Smooth muscle cell (in vitro differentiated cells): ENCODE results near the gene LHX4. TPM values are rescaled to one million over a fixed set of nuclear protein-coding genes. Genes with fewer than 3 reads are reported as not detected.

Experiments
- DNase-seq: peaks from one replicate; lab custom pipeline; 2025; ENCODE audit not compliant: unreplicated experiment; lab: John Stamatoyannopoulos, UW
- H2AFZ ChIP-seq: fragments of 200-600 bp; sonication (generic); 2 replicates; pipeline ENCODE4 v1.6.0; 2016; ENCODE audit warnings: antibody characterized with exemption, low read depth, mild to moderate bottlenecking
- H3F3A ChIP-seq: fragments of 200-600 bp; sonication (generic); 2 replicates; pipeline ENCODE4 v1.6.0; 2017; ENCODE audit warnings: antibody characterized with exemption, low read depth
- H3K27ac ChIP-seq: fragments of 200-600 bp; sonication (generic); 2 replicates; pipeline ENCODE4 v1.5.1; 2016; ENCODE audit warnings: low read depth, mild to moderate bottlenecking
- H3K27me3 ChIP-seq: fragments of 200-600 bp; sonication (generic); 2 replicates; pipeline ENCODE4 v1.6.1; 2016; ENCODE audit warnings: low read depth, mild to moderate bottlenecking
- H3K36me3 ChIP-seq: fragments of 200-600 bp; sonication (generic); 2 replicates; pipeline ENCODE4 v1.5.1; 2016; ENCODE audit warnings: low read depth
- H3K4me1 ChIP-seq: fragments of 200-600 bp; sonication (generic); 2 replicates; pipeline ENCODE4 v1.5.1; 2016; ENCODE audit warnings: low read depth
- H3K4me2 ChIP-seq: fragments of 200-600 bp; sonication (generic); 2 replicates; pipeline ENCODE4 v1.6.0; 2016; ENCODE audit warnings: mild to moderate bottlenecking
- H3K4me3 ChIP-seq: fragments of 200-600 bp; sonication (generic); 2 replicates; pipeline ENCODE4 v1.5.1; 2016; ENCODE audit warnings: mild to moderate bottlenecking
- H3K79me2 ChIP-seq: fragments of 200-600 bp; sonication (generic); 2 replicates; pipeline ENCODE4 v1.6.0; 2016; ENCODE audit warnings: low read depth, mild to moderate bottlenecking
- H3K9ac ChIP-seq: fragments of 200-600 bp; sonication (generic); 2 replicates; pipeline ENCODE4 v1.6.0; 2016; ENCODE audit warnings: low read depth
- H3K9me3 ChIP-seq: fragments of 200-600 bp; sonication (generic); replicated peaks from 2 replicates; pipeline ENCODE4 v1.5.1; 2016; ENCODE audit warnings: low read depth
- H4K20me1 ChIP-seq: fragments of 200-600 bp; sonication (generic); 2 replicates; pipeline ENCODE4 v1.6.0; 2016; ENCODE audit warnings: low read depth
- WGBS: methylation state at CpG from one replicate; pipeline ENCODE4 v1.1.7; 2016; ENCODE audit warnings: low lambda C conversion rate; 5-methylcytosine and 5-hydroxymethylcytosine counted together
- polyA plus RNA-seq: library from polyadenylated mRNA; unstranded; fragments of >200 nt; fragmentation: Nextera tagmentation; extraction: Ambion mirVana; gene quantifications from 2 replicates; pipeline ENCODE4 v1.2.1, GENCODE V29; 2016
- total RNA-seq: library from RNA; depleted of rRNA; stranded (reverse); fragments of >200 nt; gene quantifications from 2 replicates; pipeline ENCODE4 v1.2.3, GENCODE V29; 2014
- TF ChIP-seq, protein P1 (sequence below): fragments of 200-600 bp; sonication (generic); IDR thresholded peaks from 2 replicates; pipeline ENCODE4 v1.5.1; 2017; ENCODE audit warnings: borderline replicate concordance, mild to moderate bottlenecking, antibody characterized with exemption; ENCODE audit not compliant: insufficient read depth, poor library complexity, severe bottlenecking

Gene LHX4
- total and polyA plus RNA-seq, 2 experiments from 2014 or later = not detected

DNA sequence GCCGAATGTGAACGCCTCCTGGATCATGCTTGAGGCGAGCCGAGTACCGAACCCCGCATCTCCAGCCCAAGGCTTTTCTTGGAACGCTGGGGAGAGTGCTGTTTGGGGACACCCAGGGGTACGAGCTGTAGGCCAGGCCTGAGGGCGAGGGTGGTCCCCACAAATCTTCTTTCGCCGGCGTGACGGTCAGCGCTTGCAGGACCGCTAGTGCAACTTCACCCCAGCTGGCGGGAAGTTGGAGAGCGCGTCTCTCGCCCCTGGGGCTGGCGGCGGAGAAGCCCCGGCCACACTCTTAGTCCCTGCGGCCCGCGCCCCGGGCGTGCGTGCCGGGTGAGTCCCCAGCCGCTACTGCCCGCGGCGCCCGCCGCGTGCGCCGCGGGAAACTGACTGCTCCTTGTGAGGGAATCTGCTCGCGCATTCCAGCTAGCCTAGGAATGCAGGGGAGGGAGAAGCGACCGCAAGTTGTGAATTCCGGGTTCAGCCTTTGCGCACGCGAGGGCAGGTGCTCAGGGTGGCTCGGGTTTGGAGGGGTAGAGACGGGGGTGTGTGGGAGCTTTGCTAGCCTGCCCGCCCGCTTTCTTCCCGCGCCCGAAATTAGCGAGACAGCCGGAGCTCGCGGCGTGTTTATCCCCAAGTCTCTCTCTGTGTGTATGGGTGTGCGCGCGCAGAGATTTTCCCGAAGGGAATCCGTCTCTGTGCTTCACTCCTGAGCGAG is 884 bp downstream of the LHX4 start:
- H3K4me3 ChIP-seq = peak overlapping the region; percentile 54
- H3K79me2 ChIP-seq = no peaks in the 10 kb centered on the region
- no peak overlapping the region for H2AFZ ChIP-seq
- no peak for DNase-seq
- WGBS = under 1% methylated on average over 62 of the region's 65 CpGs
- no peak overlapping the region for H3K9ac ChIP-seq
- H3F3A ChIP-seq = no peaks in the 10 kb centered on the region
- H3K27ac ChIP-seq = no peak overlapping the region
- peaks cover 32% of the 10 kb centered on the region for H3K4me1 ChIP-seq
- H4K20me1 ChIP-seq = no peaks in the 10 kb centered on the region
- no peaks in the 10 kb centered on the region for H3K36me3 ChIP-seq
- H3K27me3 ChIP-seq = peaks cover 100% of the 10 kb centered on the region
- no peaks in the 10 kb centered on the region for H3K9me3 ChIP-seq
- TF ChIP-seq, protein P1, sequence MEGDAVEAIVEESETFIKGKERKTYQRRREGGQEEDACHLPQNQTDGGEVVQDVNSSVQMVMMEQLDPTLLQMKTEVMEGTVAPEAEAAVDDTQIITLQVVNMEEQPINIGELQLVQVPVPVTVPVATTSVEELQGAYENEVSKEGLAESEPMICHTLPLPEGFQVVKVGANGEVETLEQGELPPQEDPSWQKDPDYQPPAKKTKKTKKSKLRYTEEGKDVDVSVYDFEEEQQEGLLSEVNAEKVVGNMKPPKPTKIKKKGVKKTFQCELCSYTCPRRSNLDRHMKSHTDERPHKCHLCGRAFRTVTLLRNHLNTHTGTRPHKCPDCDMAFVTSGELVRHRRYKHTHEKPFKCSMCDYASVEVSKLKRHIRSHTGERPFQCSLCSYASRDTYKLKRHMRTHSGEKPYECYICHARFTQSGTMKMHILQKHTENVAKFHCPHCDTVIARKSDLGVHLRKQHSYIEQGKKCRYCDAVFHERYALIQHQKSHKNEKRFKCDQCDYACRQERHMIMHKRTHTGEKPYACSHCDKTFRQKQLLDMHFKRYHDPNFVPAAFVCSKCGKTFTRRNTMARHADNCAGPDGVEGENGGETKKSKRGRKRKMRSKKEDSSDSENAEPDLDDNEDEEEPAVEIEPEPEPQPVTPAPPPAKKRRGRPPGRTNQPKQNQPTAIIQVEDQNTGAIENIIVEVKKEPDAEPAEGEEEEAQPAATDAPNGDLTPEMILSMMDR = no peak
- peak overlapping the region; percentile 95 for H3K4me2 ChIP-seq

DNA sequence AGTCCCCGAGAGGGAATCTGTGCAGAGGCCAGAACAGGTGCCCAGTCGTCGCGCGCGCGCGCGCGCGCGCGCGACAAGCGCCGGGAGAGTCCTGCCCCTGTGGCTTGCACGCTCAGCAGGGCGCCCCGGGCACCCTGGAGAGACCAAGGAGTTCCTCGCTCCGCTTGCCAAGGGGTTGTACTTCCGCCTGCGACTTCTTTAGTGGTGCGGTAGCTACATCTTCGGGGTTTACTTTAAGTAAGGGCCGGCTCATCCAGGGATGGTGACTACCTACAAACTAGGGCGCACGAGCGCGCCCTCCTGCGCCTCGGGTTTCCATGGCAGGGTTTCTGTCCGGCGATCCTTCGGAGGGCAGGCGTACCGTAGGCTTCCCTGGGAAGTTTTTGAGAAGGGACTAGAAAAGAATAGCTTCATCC is 1.4 kb downstream of the LHX4 start:
- no peaks in the 10 kb centered on the region for H4K20me1 ChIP-seq
- H3K4me1 ChIP-seq = peaks cover 37% of the 10 kb centered on the region
- H3K9me3 ChIP-seq = no peaks in the 10 kb centered on the region
- H3K4me3 ChIP-seq = peak overlapping the region; percentile 54
- H3K27me3 ChIP-seq = peaks cover 100% of the 10 kb centered on the region
- no peaks in the 10 kb centered on the region for H3K36me3 ChIP-seq
- TF ChIP-seq, protein P1 = no peak
- H3F3A ChIP-seq = no peaks in the 10 kb centered on the region
- H3K27ac ChIP-seq = no peak overlapping the region
- no peak overlapping the region for H2AFZ ChIP-seq
- H3K4me2 ChIP-seq = peak overlapping the region; percentile 95
- under 1% methylated on average over 37 of the region's 37 CpGs for WGBS
- no peak overlapping the region for H3K9ac ChIP-seq
- no peak for DNase-seq
- no peaks in the 10 kb centered on the region for H3K79me2 ChIP-seq

DNA sequence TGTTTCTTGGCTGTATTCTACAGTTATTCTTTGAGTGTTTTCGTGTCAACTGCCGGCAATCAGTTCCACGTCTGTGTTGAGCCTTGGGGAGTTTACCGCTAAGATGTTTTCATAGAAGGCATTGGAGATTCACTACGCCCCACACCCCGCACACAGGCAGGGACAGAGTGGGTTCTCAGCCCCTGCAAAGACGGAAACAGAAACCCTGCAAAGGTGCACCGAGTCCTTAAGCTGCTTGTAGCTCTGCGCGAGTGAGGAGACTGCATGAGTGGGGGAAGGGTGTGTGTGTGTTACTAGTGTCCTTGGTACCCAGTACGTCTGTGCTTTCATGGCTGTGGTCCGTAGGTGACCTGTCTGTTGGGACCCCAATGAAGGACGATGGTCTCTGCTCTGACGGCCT is 1.9 kb downstream of the LHX4 start:
- Histone ChIP-seq H3K4me3 (peak overlapping the region; percentile 54), H3K27me3 (peaks cover 100% of the 10 kb centered on the region), H3K36me3 (no peaks in the 10 kb centered on the region), H3K9me3 (no peaks in the 10 kb centered on the region), H3K4me1 (peaks cover 41% of the 10 kb centered on the region), H3F3A (no peaks in the 10 kb centered on the region), H3K9ac (no peak overlapping the region), H4K20me1 (no peaks in the 10 kb centered on the region), H3K79me2 (no peaks in the 10 kb centered on the region), H3K4me2 (peak overlapping the region; percentile 95), H2AFZ (no peak overlapping the region), H3K27ac (no peak overlapping the region)
- TF ChIP-seq, protein P1 = no peak
- WGBS = 3% methylated on average over 14 of the region's 14 CpGs
- no peak for DNase-seq
